ENCODE results near the gene CCL1. TPM values are rescaled to one million over a fixed set of nuclear protein-coding genes. Genes with fewer than 3 reads are reported as not detected.

The CCL1 gene
- total and polyA plus RNA-seq, 2 of the 4 experiments (the other 2 are of a cell fraction), result not detected

DNA sequence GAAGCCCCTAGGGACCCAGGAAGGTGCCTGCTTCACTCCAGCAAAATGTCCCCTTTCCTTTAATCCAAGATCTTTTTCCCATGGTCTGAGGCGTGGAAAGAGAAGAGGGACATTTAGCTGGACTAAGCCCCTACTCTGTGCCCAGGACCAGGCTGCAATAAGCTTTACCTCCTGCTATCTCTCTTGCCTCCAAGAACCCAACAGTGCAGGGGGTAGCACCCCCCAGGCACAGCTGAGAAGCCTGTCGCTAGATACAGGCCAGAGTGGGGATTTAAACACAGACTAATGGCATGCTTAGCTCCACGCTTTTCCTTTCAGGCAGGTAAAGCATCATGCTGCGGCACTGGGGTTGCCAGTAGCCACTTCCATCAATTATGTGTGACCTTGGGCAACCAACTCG lies 24.5 kb upstream of the CCL1 start:
- Histone ChIP-seq H3K56ac (ENCODE audit: extremely low read depth, insufficient read depth, low read length) (no peak overlapping the region), H3K4ac (ENCODE audit: low read depth, low read length) (no peak overlapping the region), H4K8ac (ENCODE audit: low read depth in 2 of 2, low read length in 2 of 2) (no peak overlapping the region), H3K36me3 (ENCODE audit: control insufficient read depth, insufficient read depth, low read length) (no peaks in the 10 kb centered on the region), H2AK5ac (ENCODE audit: low read depth, low read length) (no peak overlapping the region), H3K27ac (ENCODE audit: insufficient read depth, low read length) (no peak overlapping the region), H4K5ac (ENCODE audit: low read depth, low read length) (no peak overlapping the region), H3K27me3 (ENCODE audit: control insufficient read depth, insufficient read depth, low read length) (peaks cover 7% of the 10 kb centered on the region; the same call in 1 of the 2 replicates), H2BK20ac (ENCODE audit: low read depth, low read length) (no peak overlapping the region), H3K23ac (ENCODE audit: low read depth, low read length) (no peak overlapping the region), H3K18ac (ENCODE audit: low read depth, low read length) (no peak overlapping the region; the same call in 1 of the 2 replicates), H3K9ac (ENCODE audit: low read depth, low read length) (no peak overlapping the region), H2BK5ac (ENCODE audit: low read depth, low read length, poor library complexity, severe bottlenecking) (no peak overlapping the region), H3K4me3 (ENCODE audit: insufficient read depth, low read depth, low read length) (no peak overlapping the region), H2AFZ (replicated peaks; ENCODE audit: low read length, poor library complexity) (no peak overlapping the region), H4K91ac (ENCODE audit: insufficient read depth, low read depth, low read length) (no peak overlapping the region), H3K9me3 (ENCODE audit: control insufficient read depth, insufficient read depth, low read length) (no peaks in the 10 kb centered on the region), H4K20me1 (ENCODE audit: insufficient read depth, low read length) (no peaks in the 10 kb centered on the region; the same call in 1 of the 2 replicates), H3K4me2 (ENCODE audit: low read depth, low read length) (no peak overlapping the region; the same call in 1 of the 2 replicates), H3K4me1 (ENCODE audit: control insufficient read depth, insufficient read depth, low read length) (peaks cover 8% of the 10 kb centered on the region), H2AK9ac (replicated peaks; ENCODE audit: low read depth, low read length, poor library complexity) (peak overlapping the region; percentile 14), H2BK15ac (ENCODE audit: low read depth, low read length) (no peak overlapping the region), H3K14ac (replicated peaks; ENCODE audit: low read depth, low read length) (no peak overlapping the region), H3K9me1 (ENCODE audit: insufficient read depth, low read length) (no peaks in the 10 kb centered on the region; the same call in 1 of the 2 replicates), H2BK120ac (ENCODE audit: low read depth, low read length) (no peak overlapping the region), H3K79me1 (ENCODE audit: low read depth in 1 of 2, low read length in 2 of 2) (no peaks in the 10 kb centered on the region)
- dilution Hi-C loops (cut with HindIII; ENCODE audit: low sequenced_read_pairs, unreplicated experiment), result no loop called here
- ChIA-PET POLR2A (ENCODE audit: unreplicated experiment) (no interaction called here), CTCF (interaction anchor here (1.7 kb wide), 1 partner anchor 26 kb away, joined by 4 read pairs; no protein-coding TSS in a partner anchor)
- intact Hi-C loops (cut with micrococcal nuclease), result no loop called here
- ATAC-seq (ENCODE audit: low read depth) (no peak), DNase-seq (no peak)
- no TSS peak for BruUV-seq (replicated peaks)
- in situ Hi-C loops (cut with MboI; ENCODE audit: low sequenced_read_pairs), result no loop called here
- TF ChIP-seq POLR2A (IDR thresholded peaks at IDR 0.05; ENCODE audit: low read depth, low read length) (no peak), NFE2L2 (IDR thresholded peaks at IDR 0.05; ENCODE audit: low read depth, low read length) (no peak)
- whole genome bisulfite sequencing, 2 experiments (ENCODE audit: extremely low coverage in 2 of 2, insufficient read length in 1 of 2), result no CpG with 5 or more reads among the region's 5 CpGs

Data from IMR-90 (cell line).